H9 (cell line): ENCODE measurements around the gene ECHS1. TPM values are rescaled to one million over a fixed set of nuclear protein-coding genes. Genes with fewer than 3 reads are reported as not detected.

Source experiments
- DNase-seq: peaks from one replicate; pipeline ENCODE4 v3.0.0-alpha.2; 2017
- H2AFZ ChIP-seq: one replicate; pipeline ENCODE4 v1.6.1; 2013; ENCODE audit warnings: mild to moderate bottlenecking, low read length, control low read depth, moderate library complexity
- H2AK5ac ChIP-seq: 2 replicates; pipeline ENCODE4 v1.6.1; 2013; ENCODE audit warnings: low read length, control low read depth, mixed read lengths; ENCODE audit not compliant: insufficient read length
- H2BK120ac ChIP-seq: one replicate; pipeline ENCODE4 v1.6.1; 2013; ENCODE audit warnings: low read depth, mild to moderate bottlenecking, low read length, control low read depth, inconsistent platforms; ENCODE audit not compliant: poor library complexity, severe bottlenecking
- H2BK12ac ChIP-seq: 2 replicates; pipeline ENCODE4 v1.6.1; 2013; ENCODE audit warnings: low read length, control low read depth, mixed read lengths, low read depth; ENCODE audit not compliant: insufficient read length
- H2BK15ac ChIP-seq: 2 replicates; pipeline ENCODE4 v1.6.1; 2013; ENCODE audit warnings: low read depth, low read length, control low read depth
- H2BK20ac ChIP-seq: one replicate; pipeline ENCODE4 v1.6.1; 2013; ENCODE audit warnings: low read depth, mild to moderate bottlenecking, low read length, control low read depth, inconsistent platforms; ENCODE audit not compliant: poor library complexity, severe bottlenecking
- H2BK5ac ChIP-seq: 2 replicates; pipeline ENCODE4 v1.6.1; 2013; ENCODE audit warnings: low read length, control low read depth, mixed read lengths; ENCODE audit not compliant: insufficient read length
- H3K14ac ChIP-seq: 2 replicates; pipeline ENCODE4 v1.6.1; 2013; ENCODE audit warnings: low read length, control low read depth; ENCODE audit not compliant: insufficient read depth
- H3K18ac ChIP-seq: 2 replicates; pipeline ENCODE4 v1.6.1; 2013; ENCODE audit warnings: low read depth, mild to moderate bottlenecking, mixed read lengths, low read length, control low read depth; ENCODE audit not compliant: insufficient read length
- H3K23ac ChIP-seq: 2 replicates; pipeline ENCODE4 v1.6.1; 2013; ENCODE audit warnings: low read length, control low read depth, mixed read lengths, low read depth; ENCODE audit not compliant: insufficient read length
- H3K23me2 ChIP-seq: 2 replicates; pipeline ENCODE4 v1.6.1; 2013; ENCODE audit warnings: low read depth, mild to moderate bottlenecking, mixed read lengths, low read length, control low read depth; ENCODE audit not compliant: insufficient read length, poor library complexity, severe bottlenecking
- H3K27ac ChIP-seq: 2 replicates; pipeline ENCODE4 v1.5.1; 2013; ENCODE audit warnings: low read length, control low read depth, mixed read lengths, low read depth; ENCODE audit not compliant: insufficient read length
- H3K27me3 ChIP-seq: 2 replicates; pipeline ENCODE4 v1.6.1; 2013; ENCODE audit warnings: low read length, control low read depth, inconsistent platforms; ENCODE audit not compliant: insufficient read depth
- H3K4ac ChIP-seq: 2 replicates; pipeline ENCODE4 v1.6.1; 2013; ENCODE audit warnings: low read depth, mild to moderate bottlenecking, control low read depth, inconsistent platforms, low read length, moderate library complexity
- H3K4me1 ChIP-seq: 2 replicates; pipeline ENCODE4 v1.6.1; 2013; ENCODE audit warnings: low read length, control low read depth, inconsistent platforms; ENCODE audit not compliant: insufficient read depth
- H3K4me2 ChIP-seq: 2 replicates; pipeline ENCODE4 v1.6.1; 2013; ENCODE audit warnings: low read length, control low read depth, mixed read lengths; ENCODE audit not compliant: insufficient read length, insufficient read depth
- H3K56ac ChIP-seq: 2 replicates; pipeline ENCODE4 v1.6.1; 2013; ENCODE audit warnings: low read depth, mild to moderate bottlenecking, mixed read lengths, low read length, control low read depth; ENCODE audit not compliant: insufficient read length
- H3K79me1 ChIP-seq: 2 replicates; pipeline ENCODE4 v1.6.1; 2013; ENCODE audit warnings: low read depth, mild to moderate bottlenecking, moderate library complexity, low read length, control low read depth, inconsistent platforms; ENCODE audit not compliant: insufficient read depth, poor library complexity, severe bottlenecking
- H3K79me2 ChIP-seq: 2 replicates; pipeline ENCODE4 v1.6.1; 2013; ENCODE audit warnings: low read length, control low read depth, inconsistent platforms; ENCODE audit not compliant: insufficient read depth
- H3K9ac ChIP-seq: 2 replicates; pipeline ENCODE4 v1.6.1; 2013; ENCODE audit warnings: low read length, control low read depth, mixed read lengths; ENCODE audit not compliant: insufficient read length; ENCODE audit errors: extremely low read depth
- H3K9me3 ChIP-seq: one replicate; pipeline ENCODE4 v1.6.1; 2013; ENCODE audit warnings: low read depth, low read length, inconsistent platforms; ENCODE audit not compliant: control insufficient read depth
- H3T11ph ChIP-seq: one replicate; pipeline ENCODE4 v1.6.1; 2013; ENCODE audit warnings: mild to moderate bottlenecking, low read length, control low read depth, inconsistent platforms
- H4K20me1 ChIP-seq: one replicate; pipeline ENCODE4 v1.6.1; 2013; ENCODE audit not compliant: control insufficient read depth, insufficient read length, insufficient read depth
- H4K5ac ChIP-seq: 2 replicates; pipeline ENCODE4 v1.6.1; 2013; ENCODE audit warnings: low read depth, mild to moderate bottlenecking, mixed read lengths, low read length, control low read depth; ENCODE audit not compliant: insufficient read length
- H4K8ac ChIP-seq: replicated peaks from 2 replicates; pipeline ENCODE4 v1.6.1; 2013; ENCODE audit warnings: low read length, control low read depth, mixed read lengths, low read depth; ENCODE audit not compliant: insufficient read length
- H4K91ac ChIP-seq: 2 replicates; pipeline ENCODE4 v1.6.1; 2013; ENCODE audit warnings: low read depth, mild to moderate bottlenecking, moderate library complexity, mixed read lengths, low read length, control low read depth; ENCODE audit not compliant: insufficient read length
- H3K27ac Mint-ChIP-seq, 3 experiments: 2 replicates in 2 of 3; 3 replicates in 1 of 3; pipeline ENCODE4 v1.8.0; 2020 to 2021; ENCODE audit warnings: mixed read lengths in 3 of 3, mild to moderate bottlenecking in 1 of 3, moderate library complexity in 1 of 3
- H3K27me3 Mint-ChIP-seq: 2 replicates; pipeline ENCODE4 v1.8.0; 2021; ENCODE audit warnings: low read depth, mild to moderate bottlenecking, moderate library complexity, mixed read lengths
- H3K36me3 Mint-ChIP-seq, 3 experiments: 2 replicates in 2 of 3; 3 replicates in 1 of 3; pipeline ENCODE4 v1.8.0; 2020 to 2021; ENCODE audit warnings: low read depth in 3 of 3, mixed read lengths in 3 of 3; ENCODE audit not compliant: insufficient read depth in 1 of 3
- H3K4me1 Mint-ChIP-seq, 2 experiments: 2 replicates each; pipeline ENCODE4 v1.8.0; 2020; ENCODE audit warnings: mixed read lengths in 2 of 2
- H3K4me3 Mint-ChIP-seq, 2 experiments: 2 replicates in 1 of 2; 3 replicates in 1 of 2; pipeline ENCODE4 v1.8.0; 2020 to 2021; ENCODE audit warnings: mild to moderate bottlenecking in 2 of 2, mixed read lengths in 2 of 2, moderate library complexity in 1 of 2
- H3K9me3 Mint-ChIP-seq, 2 experiments: 2 replicates in 1 of 2; 3 replicates in 1 of 2; pipeline ENCODE4 v1.8.0; 2020; ENCODE audit warnings: mild to moderate bottlenecking in 2 of 2, mixed read lengths in 2 of 2, moderate library complexity in 1 of 2
- WGBS: extraction: QIAGEN DNeasy Blood & Tissue Kit; methylation state at CpG from one replicate; pipeline ENCODE4 v1.1.7; 2013; ENCODE audit warnings: missing lambda C conversion rate, low lambda C conversion rate, mixed read lengths; ENCODE audit not compliant: insufficient read length; ENCODE audit errors: extremely low coverage; 5-methylcytosine and 5-hydroxymethylcytosine counted together
- total RNA-seq: library from RNA; stranded (reverse); gene quantifications from 2 replicates; pipeline ENCODE4 v1.2.1, GENCODE V29; 2021
- TF ChIP-seq, protein P1 (sequence below): fragments of 200-600 bp; sonication (generic); conservative IDR thresholded peaks from 3 replicates; pipeline ENCODE4 v1.8.0; 2021; ENCODE audit warnings: antibody characterized with exemption, mild to moderate bottlenecking

ECHS1 gene
- total RNA-seq, 1 experiment from 2014 or later = 94.1 TPM

DNA sequence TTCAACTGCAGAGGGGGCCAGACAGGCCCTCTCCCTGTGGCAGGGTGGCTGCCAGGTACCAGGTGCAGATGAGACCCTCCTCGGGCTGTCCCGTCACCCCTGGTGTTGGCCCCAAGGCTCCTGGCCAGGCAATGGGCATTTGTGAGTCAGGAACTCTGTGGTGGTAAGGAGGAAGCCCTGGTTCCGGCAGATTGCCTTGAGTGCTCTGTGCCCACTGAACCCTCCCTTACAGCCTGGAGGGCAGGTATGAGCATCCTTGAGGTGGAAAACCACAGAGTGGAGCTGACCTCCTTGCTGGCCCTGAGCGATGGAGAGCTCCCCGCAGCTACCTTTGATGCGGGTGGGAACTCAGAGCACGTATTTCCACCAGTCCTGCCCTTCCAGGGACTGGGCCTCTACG lies 7.9 kb upstream of the ECHS1 start:
- Mint-ChIP-seq H3K36me3 (peaks cover 1 to 5% (median 3%) of the 10 kb centered on the region in 3 experiments; a peak in 1 of 7 replicates), H3K27ac (peak overlapping the region in 1 of 3 experiments; percentile 31; a peak in 1 of 7 replicates), H3K9me3 (peaks cover 0 to 3% of the 10 kb centered on the region in 2 experiments; a peak in 2 of 5 replicates), H3K27me3 (peaks cover 34% of the 10 kb centered on the region), H3K4me3 (no peak overlapping the region; a peak in 1 of 5 replicates), H3K4me1 (no peaks in the 10 kb centered on the region)
- Histone ChIP-seq H3K9ac (no peak overlapping the region), H3K79me1 (no peaks in the 10 kb centered on the region), H2BK120ac (no peak overlapping the region), H3K4ac (no peak overlapping the region), H3K23ac (no peak overlapping the region), H3K14ac (no peak overlapping the region), H2BK12ac (no peak overlapping the region), H4K5ac (no peak overlapping the region), H3K4me1 (no peaks in the 10 kb centered on the region), H2AFZ (no peak overlapping the region), H3K4me2 (no peak overlapping the region), H3K23me2 (peaks cover 8% of the 10 kb centered on the region), H4K8ac (no peak overlapping the region), H2AK5ac (no peak overlapping the region), H4K20me1 (no peaks in the 10 kb centered on the region), H3K9me3 (no peaks in the 10 kb centered on the region), H2BK5ac (no peak overlapping the region), H3K56ac (no peak overlapping the region), H3K27ac (no peak overlapping the region), H3T11ph (no peak overlapping the region), H2BK15ac (no peak overlapping the region), H3K79me2 (no peaks in the 10 kb centered on the region), H4K91ac (no peak overlapping the region), H3K27me3 (peaks cover 18% of the 10 kb centered on the region), H3K18ac (no peak overlapping the region), H2BK20ac (no peak overlapping the region)
- WGBS = no CpG with 5 or more reads among the region's 8 CpGs
- TF ChIP-seq, protein P1, sequence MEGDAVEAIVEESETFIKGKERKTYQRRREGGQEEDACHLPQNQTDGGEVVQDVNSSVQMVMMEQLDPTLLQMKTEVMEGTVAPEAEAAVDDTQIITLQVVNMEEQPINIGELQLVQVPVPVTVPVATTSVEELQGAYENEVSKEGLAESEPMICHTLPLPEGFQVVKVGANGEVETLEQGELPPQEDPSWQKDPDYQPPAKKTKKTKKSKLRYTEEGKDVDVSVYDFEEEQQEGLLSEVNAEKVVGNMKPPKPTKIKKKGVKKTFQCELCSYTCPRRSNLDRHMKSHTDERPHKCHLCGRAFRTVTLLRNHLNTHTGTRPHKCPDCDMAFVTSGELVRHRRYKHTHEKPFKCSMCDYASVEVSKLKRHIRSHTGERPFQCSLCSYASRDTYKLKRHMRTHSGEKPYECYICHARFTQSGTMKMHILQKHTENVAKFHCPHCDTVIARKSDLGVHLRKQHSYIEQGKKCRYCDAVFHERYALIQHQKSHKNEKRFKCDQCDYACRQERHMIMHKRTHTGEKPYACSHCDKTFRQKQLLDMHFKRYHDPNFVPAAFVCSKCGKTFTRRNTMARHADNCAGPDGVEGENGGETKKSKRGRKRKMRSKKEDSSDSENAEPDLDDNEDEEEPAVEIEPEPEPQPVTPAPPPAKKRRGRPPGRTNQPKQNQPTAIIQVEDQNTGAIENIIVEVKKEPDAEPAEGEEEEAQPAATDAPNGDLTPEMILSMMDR = no peak
- DNase-seq = no peak
